SU-DHL-6 (cell line): Measurements from ENCODE around the gene LMBR1L.

ENCODE experiments used
- CTCF ChIP-seq: fragments of 200-600 bp; sonication (generic); IDR thresholded peaks from one replicate; pipeline ENCODE4 v1.5.1; 2017; ENCODE audit warnings: antibody characterized with exemption, mild to moderate bottlenecking, low read length, moderate library complexity; ENCODE audit not compliant: insufficient read depth, poor library complexity, severe bottlenecking
- EZH2phosphoT487 ChIP-seq: fragments of 200-600 bp; sonication (generic), shearing (Covaris generic); conservative IDR thresholded peaks from 2 replicates; pipeline ENCODE4 v1.6.1; 2018; ENCODE audit warnings: mild to moderate bottlenecking, antibody characterized with exemption, low read length, moderate library complexity, mixed read lengths

GRCh38 chr12:49130151-49131050 is 19.8 kb upstream of the LMBR1L start:
- TF ChIP-seq CTCF, result peak; percentile 85
- no peak for TF ChIP-seq EZH2phosphoT487
